ENCODE data around the gene ANKRD27. TPM values are rescaled to one million over a fixed set of nuclear protein-coding genes. Genes with fewer than 3 reads are reported as not detected.
"Not testable (repeated sequence)": the region's sequence is repeated elsewhere in the genome, so short reads cannot be mapped to it uniquely, and the experiment has no call there.

ANKRD27 gene
- total RNA-seq, 1 experiment from 2014 or later: 27.6 TPM

GRCh38 chr19:32653599-32653915 is 21.4 kb downstream of the ANKRD27 start:
- no peak for DNase-seq (ENCODE audit: low spot score)

DNA sequence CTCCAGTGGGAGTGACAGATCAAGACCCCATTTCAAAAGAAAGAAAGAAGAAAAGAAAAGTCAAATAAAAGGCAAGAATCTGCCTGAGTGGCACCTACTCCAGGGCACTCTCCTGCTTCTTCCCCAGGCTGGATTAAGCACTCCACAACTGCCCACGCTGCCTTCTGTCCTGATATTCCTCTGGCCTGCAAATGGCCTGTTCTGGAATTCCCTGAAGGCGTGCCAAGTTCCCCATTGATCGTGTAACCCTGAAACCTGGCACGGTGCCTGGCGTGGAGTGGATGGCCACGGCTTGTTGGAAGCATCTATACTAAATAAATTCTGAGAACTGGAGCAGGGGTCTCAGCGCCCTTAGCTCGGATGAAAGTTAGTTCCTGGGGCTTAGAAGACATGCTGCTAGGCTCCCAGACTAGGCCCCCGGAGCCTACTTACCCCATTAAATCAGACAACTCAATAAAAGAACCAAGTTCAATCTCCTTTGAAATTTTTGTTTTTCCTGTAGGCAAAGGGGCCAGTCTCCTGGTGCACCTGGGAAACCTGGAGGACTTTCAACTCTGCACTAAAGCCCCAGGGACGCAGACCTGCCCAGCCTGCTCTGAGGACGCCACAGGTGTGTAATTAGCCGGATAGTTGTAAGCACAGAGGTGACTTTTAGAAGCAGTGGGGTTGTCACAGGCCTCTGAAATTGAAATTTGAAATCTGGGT is 21.9 kb downstream of the ANKRD27 start:
- no peak for DNase-seq (ENCODE audit: low spot score)

GRCh38 chr19:32652331-32652730 is 22.6 kb downstream of the ANKRD27 start:
- DNase-seq (ENCODE audit: low spot score): not testable (repeated sequence)

- no peak for DNase-seq (ENCODE audit: low spot score)
Measured at GRCh38 chr19:32651729-32652140, 23.2 kb downstream of the ANKRD27 start.

DNA sequence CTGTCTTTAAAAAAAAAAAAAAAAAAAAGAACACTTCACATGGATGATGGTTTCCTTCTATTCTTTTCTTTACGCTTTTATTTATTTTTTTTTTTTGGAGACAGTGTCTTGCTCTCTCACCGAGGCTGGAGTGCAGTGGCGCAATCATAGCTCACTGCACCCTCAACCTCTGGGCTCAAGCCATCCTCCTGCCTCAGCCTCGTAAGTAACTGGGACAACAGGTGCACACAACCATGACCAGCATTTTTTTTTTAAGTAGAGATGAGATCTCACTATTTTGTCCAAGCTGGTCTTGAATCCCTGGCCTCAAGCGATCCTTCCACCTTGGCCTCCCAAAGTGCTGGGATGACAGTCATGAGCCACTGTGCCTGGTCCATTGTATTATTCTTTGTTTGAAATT is 24.3 kb downstream of the ANKRD27 start:
- no peak for DNase-seq (ENCODE audit: low spot score)

DNA sequence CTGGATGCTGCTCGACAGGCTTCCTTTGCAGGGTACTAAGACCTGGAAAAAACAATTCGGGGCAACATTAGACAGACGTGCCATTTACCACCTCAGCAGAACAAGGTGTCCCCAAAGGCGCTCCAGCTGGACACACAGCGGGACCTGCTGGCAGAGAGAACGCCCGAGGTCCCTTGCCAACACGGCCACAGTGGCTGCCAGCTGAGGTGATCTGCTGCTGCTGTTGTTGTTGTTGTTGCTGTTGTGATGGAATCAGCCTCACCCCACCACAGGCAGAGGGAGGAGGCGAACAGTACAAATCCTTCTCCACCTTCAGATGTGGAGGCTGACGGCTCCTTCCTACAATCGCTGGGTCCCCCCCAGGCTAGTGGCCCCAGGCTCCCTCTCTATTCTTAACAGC is 25.2 kb downstream of the ANKRD27 start:
- DNase-seq (ENCODE audit: low spot score): no peak

DNA sequence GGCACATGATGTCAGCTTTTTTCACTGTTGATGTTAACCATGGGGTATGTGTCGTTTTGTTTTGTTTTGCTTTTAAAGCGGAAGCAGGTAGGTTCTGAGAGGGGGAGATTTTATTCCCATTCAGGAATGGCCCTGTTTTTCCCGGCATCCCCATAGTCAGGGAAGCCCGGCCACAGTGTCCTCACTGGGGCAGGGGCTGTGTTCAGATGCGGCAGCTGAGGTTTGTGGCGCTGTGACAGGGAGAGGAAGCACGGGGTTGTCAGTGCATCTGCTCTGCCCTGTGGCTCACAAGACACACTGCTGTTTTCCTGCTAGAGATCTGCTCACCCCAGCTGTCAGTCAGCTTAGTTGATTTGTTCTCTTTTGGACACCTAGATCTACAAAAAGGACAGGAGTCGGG is 27.6 kb downstream of the ANKRD27 start:
- DNase-seq (ENCODE audit: low spot score): no peak

GRCh38 chr19:32646556-32646955 is 28.4 kb downstream of the ANKRD27 start:
- no peak for DNase-seq (ENCODE audit: low spot score)

- DNase-seq (ENCODE audit: low spot score): no peak
Measured at GRCh38 chr19:32642771-32643170, 32.2 kb downstream of the ANKRD27 start.

- DNase-seq (ENCODE audit: low spot score): no peak
Measured at GRCh38 chr19:32638625-32639024, 36.4 kb downstream of the ANKRD27 start.

DNA sequence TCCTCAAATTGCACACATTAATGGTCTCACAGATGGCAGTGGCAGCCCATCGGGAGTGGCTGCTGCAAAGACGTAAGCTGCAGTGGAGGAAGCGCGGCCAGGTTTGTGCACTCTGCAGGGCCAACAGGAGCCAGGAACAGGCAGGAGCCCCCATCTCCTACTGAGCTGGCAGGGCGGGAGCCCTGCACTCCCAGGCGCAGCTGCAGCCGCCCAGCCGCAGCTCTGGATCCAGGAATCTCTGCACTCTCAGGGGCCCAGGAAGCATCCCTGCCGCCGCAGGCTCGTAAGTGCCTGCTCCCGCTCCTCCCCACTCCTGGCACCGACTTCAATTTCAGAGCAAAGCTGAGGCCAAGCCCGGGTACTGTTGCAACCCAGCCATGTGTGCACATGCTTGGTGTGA is 37.5 kb downstream of the ANKRD27 start:
- DNase-seq (ENCODE audit: low spot score): no peak

DNA sequence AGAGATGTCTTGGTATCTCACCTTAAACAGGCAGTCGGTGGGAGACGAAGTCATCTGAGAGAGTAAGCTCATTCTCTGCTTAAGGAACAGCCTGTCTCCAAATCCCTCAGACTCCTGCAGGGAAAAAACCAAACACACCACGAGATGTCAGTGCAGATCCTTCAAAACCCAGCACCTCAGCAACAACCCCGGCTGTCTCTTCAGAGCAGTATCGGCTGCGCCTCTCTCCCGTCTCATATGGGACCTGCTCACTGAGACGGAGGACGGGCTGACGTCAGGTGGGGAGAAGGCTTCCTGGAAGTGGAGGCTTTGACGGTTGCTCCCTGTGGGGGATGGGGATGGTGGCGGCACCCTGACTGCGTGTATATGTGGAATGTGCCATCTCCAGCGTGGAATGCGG is 43.6 kb downstream of the ANKRD27 start:
- DNase-seq (ENCODE audit: low spot score): no peak

- no peak for DNase-seq (ENCODE audit: low spot score)
Measured at GRCh38 chr19:32630338-32630737, 44.6 kb downstream of the ANKRD27 start.

GRCh38 chr19:32627714-32628270 is 47.2 kb downstream of the ANKRD27 start:
- no peak for DNase-seq (ENCODE audit: low spot score)

DNA sequence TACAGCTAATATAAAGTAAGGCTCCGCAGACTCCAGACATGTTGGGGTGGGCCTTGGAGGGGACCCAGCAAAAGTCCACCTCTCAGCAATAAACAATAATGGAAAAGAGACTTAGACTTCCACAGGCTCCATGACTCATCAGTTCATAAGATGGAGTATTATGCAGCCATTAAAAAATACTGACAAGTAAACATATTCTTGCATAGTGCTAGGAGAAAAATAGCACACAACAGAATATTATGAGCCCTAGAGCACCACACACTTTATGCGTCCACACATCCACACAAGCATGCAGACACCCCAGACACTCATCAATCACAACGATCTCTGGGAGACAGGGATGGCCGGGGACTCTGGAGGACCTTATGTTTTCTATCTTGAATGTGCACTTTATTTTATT is 48.0 kb downstream of the ANKRD27 start:
- DNase-seq (ENCODE audit: low spot score): no peak

- DNase-seq (ENCODE audit: low spot score): no peak
Measured at GRCh38 chr19:32624410-32624809, 50.6 kb downstream of the ANKRD27 start.

DNA sequence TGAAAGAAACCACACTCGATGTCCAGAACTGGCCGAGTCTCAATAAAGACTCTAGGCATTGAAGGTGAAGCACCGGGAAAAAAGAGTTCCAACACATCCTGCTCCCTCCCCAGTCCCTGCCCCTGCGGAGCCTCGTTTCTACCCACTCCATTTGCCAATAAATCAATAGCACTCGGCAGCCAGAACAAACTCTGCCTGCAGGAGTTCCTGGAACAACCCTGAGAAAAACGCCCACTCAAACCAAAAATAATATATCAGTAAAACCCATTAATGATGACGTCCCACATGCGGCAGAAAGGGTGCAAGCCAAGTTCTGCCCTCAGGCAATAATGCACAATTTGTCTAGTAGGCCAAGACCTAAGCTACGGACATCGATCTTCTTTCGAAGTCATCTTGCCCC is 53.0 kb downstream of the ANKRD27 start:
- DNase-seq (ENCODE audit: low spot score): no peak

DNA sequence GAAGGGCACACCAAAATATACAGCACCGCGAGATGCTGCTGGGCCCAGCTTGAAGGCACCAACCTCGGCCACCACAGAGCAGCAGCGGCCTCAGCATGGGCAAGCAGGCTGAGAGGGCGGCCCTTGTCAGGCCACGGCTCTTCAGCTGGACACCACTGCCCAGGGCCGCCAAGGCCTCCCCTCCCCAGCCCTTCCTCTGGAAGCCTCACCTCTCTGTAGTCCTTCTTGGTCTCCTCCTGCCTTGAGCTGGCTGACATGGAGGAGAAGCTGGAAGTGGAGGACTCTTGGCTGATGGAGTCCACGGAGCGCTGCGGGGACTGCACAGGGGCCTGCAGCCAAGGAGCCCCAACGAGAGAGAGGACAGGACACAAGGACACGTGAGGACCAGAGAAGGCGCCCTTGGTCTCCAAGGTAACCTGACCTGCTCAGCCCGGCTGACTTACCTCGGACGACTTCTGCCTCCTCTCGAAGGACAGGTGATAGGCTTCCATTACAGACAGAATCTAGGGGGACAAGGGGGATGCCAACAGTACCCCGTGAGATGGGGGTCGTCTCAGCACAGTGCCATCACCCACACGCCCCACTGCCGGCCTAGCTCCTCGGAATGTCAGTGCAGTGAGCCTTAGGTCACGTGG is 55.8 kb downstream of the ANKRD27 start:
- DNase-seq (ENCODE audit: low spot score): no peak

- DNase-seq (ENCODE audit: low spot score): no peak
Measured at GRCh38 chr19:32615569-32615968, 59.4 kb downstream of the ANKRD27 start.

- no peak for DNase-seq (ENCODE audit: low spot score)
Measured at GRCh38 chr19:32614916-32615315, 60.1 kb downstream of the ANKRD27 start.

GRCh38 chr19:32613008-32613407 is 62.0 kb downstream of the ANKRD27 start:
- no peak for DNase-seq (ENCODE audit: low spot score)

DNA sequence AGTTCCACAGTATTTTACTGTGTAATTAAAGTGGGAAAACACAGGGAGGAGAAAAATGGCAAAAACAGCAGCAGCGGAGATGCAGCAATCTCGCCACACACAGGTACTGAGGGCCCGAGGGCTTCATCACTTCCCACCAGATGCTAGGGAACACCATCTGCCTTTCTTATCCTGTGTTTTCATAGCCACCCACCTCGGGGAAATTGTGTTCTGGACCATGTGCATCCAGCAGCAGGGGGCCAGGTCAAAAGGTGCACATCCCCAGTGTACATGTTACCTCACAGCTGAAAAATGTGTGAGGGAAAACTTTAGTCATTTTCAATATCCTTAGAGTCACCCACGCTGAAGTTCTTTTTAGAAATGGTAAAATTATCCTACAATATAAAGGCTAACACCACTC is 63.8 kb downstream of the ANKRD27 start:
- DNase-seq (ENCODE audit: low spot score): no peak

DNA sequence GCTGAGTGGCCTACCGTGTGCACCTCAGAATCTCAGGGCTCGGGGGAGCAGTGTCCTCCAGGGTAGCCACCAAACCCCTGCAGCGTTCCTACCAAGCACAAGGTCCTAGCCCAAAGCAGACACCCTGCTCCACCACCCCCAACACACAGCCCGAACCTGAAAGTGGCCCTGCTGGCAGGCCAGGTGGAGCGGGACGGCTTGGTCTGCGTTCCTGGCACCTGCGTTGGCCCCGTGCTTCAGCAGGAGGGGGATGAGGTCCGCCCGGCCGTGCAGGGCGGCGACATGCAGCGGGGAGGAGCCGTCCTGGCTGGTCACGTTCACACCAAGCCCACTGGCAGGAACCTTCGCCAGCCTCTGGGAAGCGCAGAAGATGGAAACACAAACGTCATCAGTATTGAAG is 67.5 kb downstream of the ANKRD27 start:
- DNase-seq (ENCODE audit: low spot score): no peak

GRCh38 chr19:32606289-32606688 is 68.7 kb downstream of the ANKRD27 start:
- DNase-seq (ENCODE audit: low spot score): no peak
